OCI-LY7 (cell line): ENCODE results near the gene CYFIP1.

Experiments used
- CTCF ChIP-seq: fragments of 200-600 bp; sonication (generic); conservative IDR thresholded peaks from 2 replicates; pipeline ENCODE4 v1.5.1; 2014; ENCODE audit warnings: mild to moderate bottlenecking, antibody characterized with exemption, low read length, moderate library complexity, mixed read lengths
- EZH2phosphoT487 ChIP-seq: fragments of 200-600 bp; sonication (generic); IDR thresholded peaks from 2 replicates; pipeline ENCODE4 v1.6.1; 2018; ENCODE audit warnings: low read depth, borderline replicate concordance, mild to moderate bottlenecking, mixed run types, antibody characterized with exemption, low read length, moderate library complexity, mixed read lengths

- TF ChIP-seq CTCF = no peak
- TF ChIP-seq EZH2phosphoT487 = no peak
Measured at GRCh38 chr15:22887157-22887951, 92.8 kb downstream of the CYFIP1 start.
